ENCODE results near the gene TMPRSS9. TPM values are rescaled to one million over a fixed set of nuclear protein-coding genes. Genes with fewer than 3 reads are reported as not detected.

The TMPRSS9 gene
- polyA plus RNA-seq, 3 donors = 0.12 to 0.30 TPM; not detected in 1

DNA sequence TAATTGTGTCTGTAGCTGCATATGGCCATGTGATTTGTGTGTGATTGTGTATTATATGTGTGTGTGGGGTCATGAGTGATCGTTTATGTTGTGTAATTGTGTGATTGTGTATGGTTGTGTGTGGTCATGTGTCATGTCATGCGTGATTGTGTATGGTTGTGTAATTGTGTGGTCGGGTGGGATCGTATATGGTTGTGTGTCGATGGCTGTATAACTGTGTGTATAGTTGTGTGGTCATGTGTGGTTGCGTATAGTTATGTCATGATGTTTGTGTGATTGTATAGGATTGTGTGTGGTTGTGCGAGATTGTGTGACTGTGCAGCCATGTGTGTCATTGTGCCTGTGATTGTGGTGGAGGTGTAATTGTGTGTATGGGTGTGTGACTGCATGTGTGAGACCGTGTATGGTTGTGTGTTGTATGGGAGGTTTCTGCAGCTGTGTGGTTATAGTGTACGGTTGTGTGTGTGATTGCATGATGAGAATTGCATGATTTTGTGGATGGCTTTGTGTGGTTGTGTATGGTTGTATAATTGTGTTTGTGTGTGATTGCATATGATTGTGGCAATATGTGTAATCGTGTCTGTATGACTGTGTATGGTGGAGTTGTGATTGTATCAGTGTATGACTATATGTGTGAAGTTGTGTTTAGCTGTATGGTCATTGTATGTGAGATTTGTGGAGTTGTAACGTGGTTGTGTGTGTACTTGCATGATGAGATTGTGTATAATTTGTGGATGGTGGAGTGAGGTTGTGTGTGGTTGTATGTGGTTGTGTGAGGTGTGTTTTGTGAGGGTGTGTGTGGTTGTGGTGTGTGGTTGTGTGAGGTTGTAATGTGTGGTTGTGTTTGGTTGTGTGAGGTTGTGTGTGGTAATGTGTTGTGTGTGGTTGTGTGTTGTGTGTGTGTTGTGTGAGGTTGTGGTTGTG is 2.2 kb downstream of the TMPRSS9 start:
- H3K27me3 Mint-ChIP-seq (ENCODE audit: low read depth in 3 of 3) = peaks cover 34 to 36% (median 35%) of the 10 kb centered on the region in 3 donors
- H3K36me3 Mint-ChIP-seq = no peaks in the 10 kb centered on the region
- H3K9ac ChIP-seq (ENCODE audit: insufficient read depth, low read length, poor library complexity, severe bottlenecking) = no peak overlapping the region
- no peak overlapping the region for H3K27ac ChIP-seq (ENCODE audit: low read depth in 1 of 2, low read length in 2 of 2)
- TF ChIP-seq CTCF (IDR thresholded peaks at IDR 0.05) = no peak
- no peak overlapping the region for H3K4me3 Mint-ChIP-seq
- no peak overlapping the region for H3K4me2 ChIP-seq (replicated peaks; ENCODE audit: extremely low read depth, low read length, poor library complexity, severe bottlenecking)
- DNase-seq = no peak
- H3K9me3 ChIP-seq (replicated peaks in 1 of 2; ENCODE audit: control insufficient read depth in 1 of 2, insufficient read depth in 1 of 2, low read length in 2 of 2) = no peaks in the 10 kb centered on the region
- peaks cover 2 to 39% of the 10 kb centered on the region in 2 donors for H3K27me3 ChIP-seq (ENCODE audit: control insufficient read depth in 2 of 2, insufficient read depth in 2 of 2, low read length in 2 of 2)
- H3K4me1 Mint-ChIP-seq = no peaks in the 10 kb centered on the region
- H3K27ac Mint-ChIP-seq = no peak overlapping the region
- H3K9me3 Mint-ChIP-seq = peaks cover 0 to 8% (median 4%) of the 10 kb centered on the region in 7 donors
- no peak overlapping the region for H3K4me3 ChIP-seq (replicated peaks in 1 of 3; ENCODE audit: low read depth in 2 of 3, low read length in 3 of 3)
- no peaks in the 10 kb centered on the region for H3K4me1 ChIP-seq (ENCODE audit: control insufficient read depth in 1 of 2, insufficient read depth in 2 of 2, low read length in 2 of 2)
- WGBS (ENCODE audit: insufficient coverage) = 88% methylated on average over 11 of the region's 11 CpGs
- H3K79me2 ChIP-seq (ENCODE audit: insufficient read depth, low read length) = no peaks in the 10 kb centered on the region
- no peaks in the 10 kb centered on the region for H4K20me1 ChIP-seq (ENCODE audit: insufficient read depth, low read length)
- no peaks in the 10 kb centered on the region for H3K36me3 ChIP-seq (replicated peaks in 1 of 2; ENCODE audit: control insufficient read depth in 1 of 2, insufficient read depth in 2 of 2, low read length in 2 of 2)
- intact Hi-C loops (cut with micrococcal nuclease) = no loop called here
- H2AFZ ChIP-seq (ENCODE audit: insufficient read depth, low read depth, low read length, poor library complexity, severe bottlenecking) = no peak overlapping the region

- Histone ChIP-seq H3K9ac (ENCODE audit: insufficient read depth, low read length, poor library complexity, severe bottlenecking) (no peak overlapping the region), H3K9me3 (replicated peaks in 1 of 2; ENCODE audit: control insufficient read depth in 1 of 2, insufficient read depth in 1 of 2, low read length in 2 of 2) (no peaks in the 10 kb centered on the region), H3K27me3 (ENCODE audit: control insufficient read depth in 2 of 2, insufficient read depth in 2 of 2, low read length in 2 of 2) (peaks cover 2 to 39% of the 10 kb centered on the region in 2 donors), H3K79me2 (ENCODE audit: insufficient read depth, low read length) (no peaks in the 10 kb centered on the region), H3K4me3 (replicated peaks in 1 of 3; ENCODE audit: low read depth in 2 of 3, low read length in 3 of 3) (no peak overlapping the region), H3K36me3 (replicated peaks in 1 of 2; ENCODE audit: control insufficient read depth in 1 of 2, insufficient read depth in 2 of 2, low read length in 2 of 2) (no peaks in the 10 kb centered on the region), H3K27ac (ENCODE audit: low read depth in 1 of 2, low read length in 2 of 2) (no peak overlapping the region), H4K20me1 (ENCODE audit: insufficient read depth, low read length) (no peaks in the 10 kb centered on the region), H3K4me2 (replicated peaks; ENCODE audit: extremely low read depth, low read length, poor library complexity, severe bottlenecking) (no peak overlapping the region), H3K4me1 (ENCODE audit: control insufficient read depth in 1 of 2, insufficient read depth in 2 of 2, low read length in 2 of 2) (no peaks in the 10 kb centered on the region), H2AFZ (ENCODE audit: insufficient read depth, low read depth, low read length, poor library complexity, severe bottlenecking) (no peak overlapping the region)
- intact Hi-C loops (cut with micrococcal nuclease) = no loop called here
- 92% methylated on average over 15 of the region's 15 CpGs for WGBS (ENCODE audit: insufficient coverage)
- Mint-ChIP-seq H3K27ac (no peak overlapping the region), H3K4me1 (no peaks in the 10 kb centered on the region), H3K4me3 (no peak overlapping the region), H3K36me3 (no peaks in the 10 kb centered on the region), H3K9me3 (peaks cover 0 to 8% (median 4%) of the 10 kb centered on the region in 7 donors), H3K27me3 (ENCODE audit: low read depth in 3 of 3) (peaks cover 34 to 38% (median 35%) of the 10 kb centered on the region in 3 donors)
- DNase-seq = no peak
- no peak for TF ChIP-seq CTCF (IDR thresholded peaks at IDR 0.05)
These were observed 2.9 kb downstream of the TMPRSS9 start for GRCh38 chr19:2362970-2363300.
